Kidney epithelial cell (primary cell): ENCODE data around the gene FAM163B. TPM values are rescaled to one million over a fixed set of nuclear protein-coding genes. Genes with fewer than 3 reads are reported as not detected.

Experiments
- DNase-seq: peaks from one replicate; pipeline ENCODE4 v3.0.0-alpha.2; 2010; ENCODE audit warnings: low read depth
- H3K27me3 ChIP-seq: 2 replicates; pipeline ENCODE4 v1.6.0; 2011; ENCODE audit warnings: low read length; ENCODE audit not compliant: control insufficient read depth, insufficient read depth
- H3K36me3 ChIP-seq: 2 replicates; pipeline ENCODE4 v1.5.1; 2011; ENCODE audit warnings: low read length; ENCODE audit not compliant: control insufficient read depth, insufficient read depth
- H3K4me3 ChIP-seq: 2 replicates; pipeline ENCODE4 v1.5.1; 2011; ENCODE audit warnings: low read depth, mild to moderate bottlenecking, control low read depth, low read length
- total RNA-seq: library from RNA; depleted of rRNA; stranded (reverse); fragments of >200 nt; gene quantifications from 2 replicates; pipeline ENCODE4 v1.2.3, GENCODE V29; 2015
- TF ChIP-seq, protein P1 (sequence below): IDR thresholded peaks from 2 replicates; pipeline ENCODE4 v1.5.1; 2011; ENCODE audit warnings: mild to moderate bottlenecking, moderate library complexity, low read length, control low read depth, inconsistent platforms; ENCODE audit not compliant: insufficient read depth, poor library complexity, severe bottlenecking

The FAM163B gene
- total RNA-seq, 1 donor from 2014 or later = not detected

DNA sequence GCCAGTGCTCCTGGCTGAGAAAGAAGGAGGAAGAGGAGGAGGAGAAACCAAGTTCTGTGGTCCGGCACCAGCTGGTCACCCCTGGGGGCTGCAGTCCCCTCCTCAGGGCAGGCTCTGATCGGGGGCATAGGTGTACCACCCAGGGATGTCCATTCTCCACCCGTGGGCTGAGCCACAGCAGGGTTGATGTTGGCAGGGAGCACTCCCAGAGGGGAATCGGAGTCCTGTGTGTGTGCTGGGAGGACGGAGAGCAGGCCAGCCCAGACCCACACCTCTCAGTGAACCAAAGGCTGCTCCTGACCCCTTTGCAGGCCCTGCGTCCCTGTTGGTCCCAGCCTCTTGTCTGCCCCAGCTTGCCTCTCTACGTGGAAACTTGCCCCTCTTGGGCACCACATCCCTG is 79.3 kb downstream of the FAM163B start:
- H3K36me3 ChIP-seq = no peaks in the 10 kb centered on the region
- DNase-seq = no peak
- TF ChIP-seq, protein P1, sequence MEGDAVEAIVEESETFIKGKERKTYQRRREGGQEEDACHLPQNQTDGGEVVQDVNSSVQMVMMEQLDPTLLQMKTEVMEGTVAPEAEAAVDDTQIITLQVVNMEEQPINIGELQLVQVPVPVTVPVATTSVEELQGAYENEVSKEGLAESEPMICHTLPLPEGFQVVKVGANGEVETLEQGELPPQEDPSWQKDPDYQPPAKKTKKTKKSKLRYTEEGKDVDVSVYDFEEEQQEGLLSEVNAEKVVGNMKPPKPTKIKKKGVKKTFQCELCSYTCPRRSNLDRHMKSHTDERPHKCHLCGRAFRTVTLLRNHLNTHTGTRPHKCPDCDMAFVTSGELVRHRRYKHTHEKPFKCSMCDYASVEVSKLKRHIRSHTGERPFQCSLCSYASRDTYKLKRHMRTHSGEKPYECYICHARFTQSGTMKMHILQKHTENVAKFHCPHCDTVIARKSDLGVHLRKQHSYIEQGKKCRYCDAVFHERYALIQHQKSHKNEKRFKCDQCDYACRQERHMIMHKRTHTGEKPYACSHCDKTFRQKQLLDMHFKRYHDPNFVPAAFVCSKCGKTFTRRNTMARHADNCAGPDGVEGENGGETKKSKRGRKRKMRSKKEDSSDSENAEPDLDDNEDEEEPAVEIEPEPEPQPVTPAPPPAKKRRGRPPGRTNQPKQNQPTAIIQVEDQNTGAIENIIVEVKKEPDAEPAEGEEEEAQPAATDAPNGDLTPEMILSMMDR = no peak
- peaks cover 89% of the 10 kb centered on the region for H3K27me3 ChIP-seq
- no peak overlapping the region for H3K4me3 ChIP-seq

DNA sequence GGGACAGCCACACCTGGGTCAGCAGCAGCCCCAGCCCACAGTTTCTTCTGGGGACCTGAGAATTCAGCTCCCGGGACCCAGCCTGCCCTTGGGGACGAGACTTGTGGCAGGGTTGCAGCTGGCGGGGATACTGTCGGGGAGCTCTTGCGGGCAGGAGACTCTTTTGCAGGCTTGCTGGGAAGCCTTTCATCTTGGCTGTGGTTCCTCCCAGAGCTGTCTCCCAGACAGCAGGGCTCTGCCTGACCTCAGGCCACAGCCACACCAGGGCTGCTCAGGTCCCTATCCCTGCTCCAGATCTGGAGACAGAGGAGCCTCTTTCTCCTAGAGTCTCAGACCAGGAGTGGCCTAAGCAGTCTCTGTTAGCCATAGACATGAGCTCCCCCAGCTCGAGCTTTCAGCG is 79.7 kb downstream of the FAM163B start:
- Histone ChIP-seq H3K36me3 (no peaks in the 10 kb centered on the region), H3K27me3 (peaks cover 89% of the 10 kb centered on the region), H3K4me3 (no peak overlapping the region)
- DNase-seq = no peak
- TF ChIP-seq, protein P1 = no peak

DNA sequence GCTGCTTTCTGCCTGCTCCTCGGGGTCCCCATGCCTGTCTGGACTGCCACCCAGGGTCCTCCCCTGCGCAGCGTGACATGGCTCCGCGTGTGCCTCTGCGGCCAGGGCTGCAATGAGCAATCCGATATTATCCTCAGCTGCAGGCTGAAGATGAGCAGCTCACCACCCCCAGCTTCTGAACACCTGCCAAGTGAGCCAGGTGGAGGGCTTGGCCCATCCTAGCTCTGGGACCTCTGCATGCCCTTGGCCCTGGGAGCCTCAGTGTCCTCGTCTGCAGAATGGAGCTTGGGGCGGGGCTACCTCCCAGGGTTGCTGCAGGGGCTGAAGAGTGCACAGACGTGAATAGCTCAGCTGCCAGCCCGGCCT is 80.3 kb downstream of the FAM163B start:
- H3K27me3 ChIP-seq = peaks cover 89% of the 10 kb centered on the region
- H3K36me3 ChIP-seq = no peaks in the 10 kb centered on the region
- TF ChIP-seq, protein P1 = no peak
- DNase-seq = no peak
- H3K4me3 ChIP-seq = no peak overlapping the region

DNA sequence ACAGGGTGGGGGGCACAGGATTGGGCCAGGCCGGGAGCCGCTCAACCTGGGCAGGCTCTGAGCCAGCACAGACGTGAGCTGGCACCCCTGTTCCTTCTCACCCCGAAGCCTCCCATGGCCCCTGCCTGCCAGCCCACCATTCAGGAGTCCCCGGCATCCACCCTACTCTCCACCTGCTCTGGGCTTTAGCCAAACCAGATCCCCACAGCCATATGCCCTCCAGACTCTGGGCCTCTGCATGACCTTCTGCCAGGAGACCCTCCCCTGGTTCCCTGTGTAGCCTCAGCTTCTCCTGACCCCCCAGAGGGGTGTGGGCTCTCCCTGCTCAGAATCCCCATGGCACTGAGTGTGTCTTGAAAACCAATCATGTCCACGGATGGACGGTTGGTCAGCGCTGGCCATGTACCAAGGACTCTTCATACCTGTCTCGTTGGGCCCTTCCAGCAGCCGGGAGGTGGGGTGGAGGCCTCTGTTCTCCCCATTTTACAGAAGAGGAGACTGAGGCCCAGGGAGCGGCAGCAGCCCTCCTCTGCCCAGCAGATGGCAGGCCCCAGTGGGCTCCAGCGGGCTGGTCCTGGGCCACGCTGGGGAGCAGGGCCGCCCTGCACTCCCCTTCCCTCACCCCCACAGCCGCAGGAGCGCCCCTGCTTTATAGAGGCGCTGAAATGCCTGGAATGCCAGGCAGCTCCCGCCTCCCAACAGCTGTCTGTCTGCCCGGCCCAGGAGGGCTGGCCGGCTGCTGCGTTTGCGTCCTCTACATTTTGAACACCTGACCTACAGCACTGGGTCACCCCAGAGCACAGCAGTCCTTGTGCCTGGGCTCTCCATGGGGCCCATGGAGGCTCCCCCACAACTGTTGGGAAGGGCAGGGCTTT is 81.0 kb downstream of the FAM163B start:
- no peaks in the 10 kb centered on the region for H3K36me3 ChIP-seq
- DNase-seq = no peak
- no peak overlapping the region for H3K4me3 ChIP-seq
- peaks cover 83% of the 10 kb centered on the region for H3K27me3 ChIP-seq
- TF ChIP-seq, protein P1 = no peak

DNA sequence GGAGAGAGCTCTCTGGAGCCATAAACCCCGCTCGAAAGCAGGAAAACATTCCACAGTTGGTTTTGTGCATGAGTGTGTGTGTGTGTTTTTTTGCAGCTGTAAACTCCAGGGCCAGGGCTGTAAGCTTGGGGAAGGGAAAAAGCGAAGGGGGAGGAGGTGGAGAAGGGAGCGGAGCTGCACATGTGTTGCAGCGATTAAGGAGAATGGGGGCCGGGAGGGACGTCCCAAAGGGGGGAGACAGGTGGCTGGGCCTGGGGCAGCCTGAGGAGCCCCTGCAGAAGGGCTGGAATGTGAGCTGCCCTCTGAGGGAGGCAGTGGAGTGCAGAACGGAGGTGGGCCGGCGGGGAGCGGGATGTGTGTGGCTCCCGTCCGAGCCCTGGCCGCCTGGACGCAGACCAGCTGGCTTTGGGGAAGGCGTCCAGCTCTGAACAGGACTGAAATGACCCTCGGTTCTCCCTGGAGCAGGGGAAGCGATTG is 81.7 kb downstream of the FAM163B start:
- peaks cover 80% of the 10 kb centered on the region for H3K27me3 ChIP-seq
- TF ChIP-seq, protein P1 = no peak
- H3K4me3 ChIP-seq = no peak overlapping the region
- DNase-seq = no peak
- H3K36me3 ChIP-seq = no peaks in the 10 kb centered on the region

Other genes starting within 250 kb of the FAM163B start
- gene SURF4, start 233.3 kb downstream of the FAM163B start, total RNA-seq = 188 and 198 TPM in 2 replicates
- gene STKLD1, start 233.0 kb downstream of the FAM163B start, total RNA-seq = 0.27 TPM in 1 of 2 replicates, not detected in the other
- gene REXO4, start 191.4 kb downstream of the FAM163B start, total RNA-seq = 21.9 and 23.1 TPM in 2 replicates
- gene ADAMTS13, start 187.0 kb downstream of the FAM163B start, total RNA-seq = 2.0 and 2.4 TPM in 2 replicates
- gene CACFD1, start 149.4 kb downstream of the FAM163B start, total RNA-seq = 24.4 and 24.6 TPM in 2 replicates
- gene SLC2A6, start 130.3 kb downstream of the FAM163B start, total RNA-seq = 51.8 and 60.9 TPM in 2 replicates
- gene MYMK, start 84.4 kb downstream of the FAM163B start, total RNA-seq = not detected in 2 replicates
- 0.54 and 1.2 TPM in 2 replicates for gene ADAMTSL2, start 74.7 kb downstream of the FAM163B start, total RNA-seq
- not detected in 2 replicates for gene DBH, start 27.0 kb upstream of the FAM163B start, total RNA-seq
- gene SARDH, start 129.0 kb upstream of the FAM163B start, total RNA-seq = 0.75 and 1.8 TPM in 2 replicates